ENCODE results near the gene TP53TG5.

The TP53TG5 gene

DNA sequence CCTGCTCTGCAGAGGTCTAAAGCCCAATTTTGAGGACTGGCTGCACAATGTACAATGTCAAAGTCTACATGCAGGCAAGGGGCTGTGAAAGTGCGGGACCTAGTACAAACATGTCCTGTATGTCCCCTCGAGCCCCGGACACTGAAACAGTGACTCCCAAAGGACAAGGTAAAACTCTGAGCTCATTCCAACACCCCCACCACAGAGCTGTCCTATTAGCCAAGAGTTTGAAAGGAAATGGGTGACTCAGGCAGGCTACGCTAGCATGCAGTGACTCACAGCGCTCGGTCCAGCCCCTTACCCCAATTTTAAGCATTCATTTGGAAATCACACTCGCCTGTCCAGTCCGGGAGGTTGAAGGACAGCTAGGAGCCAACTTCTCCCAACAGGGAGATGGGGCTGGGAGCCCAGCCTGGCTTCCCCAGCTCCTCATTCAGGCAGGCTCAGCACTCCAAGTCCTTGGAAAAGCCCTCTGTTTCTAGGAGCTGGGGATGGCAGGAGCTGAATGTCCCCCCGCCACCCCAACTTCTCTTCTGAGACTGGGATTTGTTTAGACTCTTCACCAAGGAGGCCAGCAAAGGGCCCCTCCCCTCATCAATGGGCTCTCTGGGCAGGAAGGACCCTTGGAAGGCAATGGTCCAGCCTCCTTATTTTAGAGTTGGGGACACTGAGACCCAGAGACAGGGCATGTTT, 33.8 kb downstream of the TP53TG5 start:
- no peak for DNase-seq

DNA sequence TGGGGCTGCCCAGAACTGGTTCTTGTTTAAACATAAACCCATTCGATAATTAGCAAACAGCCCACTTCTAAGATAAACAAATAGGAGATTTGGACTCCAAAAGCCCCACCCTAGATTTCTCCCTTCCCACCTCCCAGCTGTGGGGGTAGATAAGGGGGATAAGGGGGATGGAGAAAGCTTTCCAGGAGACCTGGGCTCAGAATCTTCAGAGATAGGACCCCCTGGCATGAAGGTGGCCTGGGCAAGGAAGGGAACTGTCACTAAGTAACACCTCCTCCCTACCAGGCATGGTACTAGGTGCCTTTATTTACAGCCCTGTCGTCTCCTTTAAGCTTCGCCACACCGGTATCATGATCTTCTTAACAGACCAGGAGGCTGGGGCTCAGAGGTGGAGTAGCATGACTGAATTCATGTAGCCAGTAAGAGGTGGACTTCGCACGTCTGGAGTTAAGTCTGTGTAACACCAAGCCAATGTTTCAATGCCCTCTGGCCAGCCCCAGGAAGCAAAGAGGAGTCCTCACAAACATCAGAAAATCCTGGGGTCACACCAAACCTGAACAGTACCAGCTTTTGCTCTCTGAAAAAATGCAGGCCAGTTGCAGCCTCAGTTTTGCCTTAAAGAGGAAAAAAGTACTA, 34.5 kb downstream of the TP53TG5 start:
- DNase-seq = no peak

DNA sequence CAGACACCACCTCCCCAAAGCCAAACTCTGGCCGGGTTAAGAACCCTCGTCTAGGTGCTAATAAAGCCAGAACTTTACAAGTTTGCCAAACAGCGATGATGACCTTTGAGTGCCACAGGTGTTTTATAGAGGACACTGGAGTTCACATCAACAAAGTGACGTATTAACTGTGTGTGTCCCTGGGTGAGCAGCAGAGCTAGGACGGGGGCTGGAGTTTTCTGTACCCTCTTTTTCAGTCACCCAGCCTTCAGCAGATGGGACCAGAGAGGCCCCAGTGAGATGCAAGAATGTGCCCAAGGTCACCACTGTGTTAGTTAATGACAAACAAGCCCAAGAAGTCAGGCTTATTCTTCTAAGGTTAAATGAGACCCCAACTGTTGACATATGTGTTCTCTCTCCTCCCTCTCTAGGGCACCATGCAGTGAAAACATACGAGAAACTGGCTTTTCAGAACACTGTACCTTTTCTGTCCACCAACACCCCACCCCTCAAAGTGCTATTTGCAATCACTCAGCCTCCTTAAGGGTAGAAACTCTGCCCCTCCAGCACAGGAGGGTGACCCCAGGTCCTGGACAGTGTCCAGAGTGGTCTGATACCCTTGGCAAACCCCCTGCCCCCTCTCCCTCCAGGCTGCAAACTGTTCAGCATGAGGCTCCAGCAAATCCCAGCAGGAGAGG, 35.1 kb downstream of the TP53TG5 start:
- DNase-seq = no peak

DNA sequence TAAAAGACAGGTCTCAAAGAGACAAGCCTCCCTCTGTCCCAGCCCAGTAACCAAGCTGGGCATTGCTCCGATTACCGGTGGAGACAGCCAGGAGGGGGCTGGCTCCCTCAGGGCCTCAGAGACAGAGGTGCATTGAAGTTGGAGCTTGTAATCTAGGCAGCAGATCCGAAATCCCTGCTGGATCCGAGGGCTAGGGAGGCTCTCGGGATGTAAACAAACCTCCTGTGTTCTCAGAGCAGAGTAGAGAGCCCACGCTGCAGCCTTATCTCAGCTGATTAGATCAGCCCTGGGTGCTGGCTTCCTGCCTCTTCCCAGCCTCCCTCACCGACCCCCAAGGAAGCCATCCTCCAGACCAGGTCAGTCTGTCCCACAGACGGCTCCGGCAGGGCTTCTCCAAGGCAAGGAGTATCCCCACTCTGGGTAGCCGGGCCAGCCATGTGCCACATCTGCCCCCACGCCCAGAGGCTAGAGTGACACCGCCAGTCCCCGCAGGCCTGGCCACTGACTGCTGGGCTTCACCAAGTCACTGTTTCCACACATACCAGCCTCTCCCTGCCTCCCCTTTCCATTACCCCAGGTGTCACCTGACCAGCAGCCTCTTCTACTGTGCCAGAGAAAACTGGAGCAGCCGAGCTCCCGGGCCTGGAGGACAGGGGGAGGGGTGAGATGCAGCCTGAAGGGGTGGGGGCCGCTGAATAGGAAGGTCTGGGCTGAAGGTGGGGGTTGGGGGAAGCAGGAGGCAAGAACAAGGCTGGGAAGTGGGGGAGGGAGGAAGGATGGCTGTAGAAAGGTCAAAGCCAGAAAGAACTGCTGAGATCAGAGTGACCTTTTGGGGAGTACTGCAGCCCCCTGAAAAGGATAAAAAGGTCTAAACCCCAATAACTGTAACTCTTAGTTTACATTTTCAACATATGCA, 35.9 kb downstream of the TP53TG5 start:
- DNase-seq = no peak

DNA sequence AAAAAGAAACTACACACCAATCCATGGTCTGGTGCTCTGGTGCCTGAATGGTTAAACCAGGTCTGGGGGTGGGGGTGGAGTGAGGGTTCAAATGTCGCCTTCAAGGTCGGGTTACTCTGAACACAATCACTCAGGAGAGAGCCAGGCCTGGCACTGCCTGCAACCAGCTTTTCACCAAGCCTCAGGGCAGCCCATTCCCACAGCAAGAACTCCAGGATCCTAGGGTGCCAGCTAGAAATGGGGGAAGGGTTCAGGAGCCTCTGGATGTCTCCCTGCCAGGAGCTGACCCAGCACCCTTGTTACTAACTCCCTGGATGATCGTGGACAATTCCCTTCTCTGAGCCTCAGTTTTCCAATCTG, 36.6 kb downstream of the TP53TG5 start:
- no peak for DNase-seq

DNA sequence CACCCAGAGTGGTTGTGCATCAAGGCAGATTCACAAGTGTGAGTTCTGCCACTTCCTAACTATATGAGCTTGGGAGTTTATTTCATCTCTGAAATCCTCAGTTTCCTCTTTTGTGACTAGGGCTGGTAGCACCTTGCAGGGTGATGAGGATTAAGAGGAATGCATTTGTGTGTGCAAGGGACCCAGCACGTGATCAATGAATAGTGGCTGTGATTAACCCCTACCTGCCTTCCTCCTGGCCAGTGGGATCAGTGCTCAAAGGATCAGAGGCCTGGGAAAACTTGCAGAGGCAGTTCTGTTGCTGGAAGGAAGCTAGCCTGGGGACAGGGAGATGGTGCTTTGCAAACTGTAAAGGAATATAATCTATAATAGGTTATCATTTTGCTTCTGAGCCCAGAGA, 37.2 kb downstream of the TP53TG5 start:
- no peak for DNase-seq

DNA sequence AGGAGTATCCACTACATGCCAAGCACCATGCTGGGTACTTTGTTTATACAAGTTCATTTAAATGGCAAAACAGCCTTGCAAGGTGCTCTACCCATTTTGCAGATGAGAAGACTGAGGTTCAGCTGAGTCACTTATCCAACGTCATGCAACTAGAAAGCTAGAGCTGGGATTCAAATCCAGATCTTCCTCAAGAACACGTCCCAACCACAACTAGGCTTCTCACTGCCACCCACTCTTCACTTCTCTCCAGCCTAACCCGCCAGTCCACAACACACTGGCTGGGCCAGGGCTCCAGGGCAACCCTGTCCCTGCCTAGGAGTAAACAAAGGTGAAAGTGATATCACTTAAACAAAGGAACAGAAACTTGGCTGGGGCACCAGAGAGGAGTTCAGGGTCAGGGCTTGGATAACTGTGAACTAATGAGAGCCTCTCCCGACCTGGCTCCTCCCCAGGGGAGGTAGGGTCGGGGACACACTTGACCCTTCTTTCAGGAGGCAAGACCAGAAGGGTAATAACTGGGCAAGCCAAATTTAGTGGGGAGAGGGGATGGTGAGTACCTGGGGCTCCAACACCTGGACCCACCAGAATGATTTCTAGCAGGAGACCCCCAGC, 37.8 kb downstream of the TP53TG5 start:
- DNase-seq = no peak

DNA sequence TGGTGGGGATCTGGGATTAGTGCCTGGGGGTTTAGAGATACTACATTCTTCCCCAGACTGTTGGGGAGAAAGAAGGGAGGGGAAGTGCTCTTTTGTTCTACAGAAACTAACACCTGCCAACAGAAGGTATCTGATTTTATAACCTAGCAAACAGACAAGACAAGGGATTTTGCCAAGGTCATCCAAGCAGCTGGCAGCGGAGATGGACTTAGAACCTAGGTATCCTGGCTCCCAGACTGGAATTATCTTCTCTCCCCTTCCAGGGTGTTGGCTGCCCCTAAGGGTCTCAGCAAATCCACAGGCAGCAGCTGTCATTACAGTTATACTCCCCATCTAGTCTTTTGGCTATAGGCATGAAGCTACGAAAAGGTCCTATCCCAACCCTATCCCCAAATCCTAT, 38.3 kb downstream of the TP53TG5 start:
- DNase-seq = no peak

DNA sequence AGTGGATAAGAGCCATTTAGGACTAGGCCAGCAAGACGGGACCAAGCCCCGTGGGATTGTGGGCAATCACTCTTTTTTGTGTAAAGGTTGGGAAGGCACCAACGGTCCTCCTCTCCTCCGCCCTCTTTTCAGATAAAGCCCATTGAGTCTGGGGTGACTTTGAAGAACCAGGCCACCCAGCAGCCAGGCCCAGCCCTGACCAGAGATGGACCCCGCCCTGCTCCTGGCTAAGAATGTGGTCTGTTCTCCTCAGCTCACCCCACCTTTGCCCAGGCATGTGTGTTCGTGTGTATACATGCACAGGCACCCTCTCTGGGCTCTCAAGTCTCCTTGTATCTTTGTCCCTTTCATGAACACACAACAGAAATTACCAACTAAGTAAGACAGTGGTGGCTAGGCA, 39.0 kb downstream of the TP53TG5 start:
- no peak for DNase-seq

DNA sequence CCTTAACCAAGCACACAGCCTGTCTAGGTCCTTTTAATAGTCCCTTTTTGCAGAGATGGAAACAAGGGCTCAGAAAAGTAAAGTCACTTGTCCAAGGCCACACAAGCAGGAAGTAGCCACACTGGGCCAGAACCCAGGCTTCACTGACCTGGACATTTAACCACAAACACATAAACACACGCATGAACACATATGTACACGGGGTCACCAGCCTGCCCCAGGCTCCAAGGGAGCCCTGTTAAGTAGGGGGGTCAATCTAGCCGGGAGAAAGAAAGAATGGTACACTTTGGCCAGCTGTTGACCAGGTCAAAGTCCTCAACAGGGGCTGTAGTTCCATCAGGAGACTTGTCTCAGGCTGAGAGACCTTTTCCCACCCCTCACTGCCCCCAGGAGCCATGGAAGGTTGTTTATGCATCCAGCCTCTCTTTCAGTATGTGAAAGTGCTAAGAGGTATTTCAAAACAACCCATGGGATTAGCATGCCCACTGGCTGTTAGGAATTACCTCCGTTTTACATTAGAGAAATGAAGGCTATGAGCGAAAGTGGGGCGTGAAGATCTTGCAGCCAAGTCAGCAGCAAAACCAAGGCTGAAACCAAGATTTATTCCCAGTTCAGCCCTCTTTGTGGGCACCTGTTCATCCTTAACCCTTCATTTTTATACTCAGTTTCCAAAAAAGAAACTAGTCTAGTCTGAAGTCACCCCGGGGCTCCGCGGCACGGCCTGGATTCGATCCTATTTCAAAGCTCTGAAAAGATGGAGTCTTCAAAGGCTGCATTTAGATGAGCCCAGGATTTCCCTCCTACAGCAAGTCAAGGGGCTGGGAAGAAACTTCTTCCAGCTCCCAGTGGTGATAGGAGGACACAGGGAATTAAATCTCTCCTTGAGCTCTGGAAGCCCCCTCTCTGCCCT, 39.7 kb downstream of the TP53TG5 start:
- DNase-seq = no peak

DNA sequence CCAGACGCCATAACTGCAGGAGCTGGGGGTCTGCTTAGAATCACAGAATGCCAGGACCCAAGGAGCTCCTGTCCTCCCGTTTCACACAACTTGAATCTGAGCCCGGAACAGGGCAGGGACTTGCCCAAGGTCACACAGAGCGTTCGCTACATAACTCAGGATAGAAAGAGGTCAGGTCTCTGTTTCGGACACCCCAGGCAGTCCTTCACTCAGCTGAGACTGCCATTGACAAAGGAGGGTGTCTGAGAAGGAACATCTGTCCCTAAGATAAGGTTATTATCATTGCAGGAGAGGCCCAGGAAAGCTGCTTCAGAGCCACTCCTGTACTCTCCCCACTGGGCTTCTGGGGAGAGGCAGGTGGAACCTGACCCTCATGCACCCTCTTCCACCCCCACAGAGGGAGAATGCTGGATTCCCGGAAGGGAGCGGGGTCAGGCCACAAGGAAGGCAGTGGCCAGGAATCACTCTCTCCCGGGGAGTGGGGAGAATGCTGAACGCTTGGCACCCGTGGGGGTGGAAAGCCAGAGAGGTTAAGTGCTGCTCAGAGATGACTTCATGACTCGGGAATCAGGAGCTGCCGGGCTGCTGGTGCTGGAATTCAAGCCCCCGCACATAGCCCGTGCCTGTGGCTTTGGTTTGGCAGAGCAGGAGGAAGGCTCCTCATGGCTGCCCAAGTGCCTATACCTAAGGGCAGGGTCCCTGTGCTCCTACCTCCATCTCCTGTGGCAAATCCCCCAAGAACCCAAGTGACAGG, 40.6 kb downstream of the TP53TG5 start:
- DNase-seq = no peak

DNA sequence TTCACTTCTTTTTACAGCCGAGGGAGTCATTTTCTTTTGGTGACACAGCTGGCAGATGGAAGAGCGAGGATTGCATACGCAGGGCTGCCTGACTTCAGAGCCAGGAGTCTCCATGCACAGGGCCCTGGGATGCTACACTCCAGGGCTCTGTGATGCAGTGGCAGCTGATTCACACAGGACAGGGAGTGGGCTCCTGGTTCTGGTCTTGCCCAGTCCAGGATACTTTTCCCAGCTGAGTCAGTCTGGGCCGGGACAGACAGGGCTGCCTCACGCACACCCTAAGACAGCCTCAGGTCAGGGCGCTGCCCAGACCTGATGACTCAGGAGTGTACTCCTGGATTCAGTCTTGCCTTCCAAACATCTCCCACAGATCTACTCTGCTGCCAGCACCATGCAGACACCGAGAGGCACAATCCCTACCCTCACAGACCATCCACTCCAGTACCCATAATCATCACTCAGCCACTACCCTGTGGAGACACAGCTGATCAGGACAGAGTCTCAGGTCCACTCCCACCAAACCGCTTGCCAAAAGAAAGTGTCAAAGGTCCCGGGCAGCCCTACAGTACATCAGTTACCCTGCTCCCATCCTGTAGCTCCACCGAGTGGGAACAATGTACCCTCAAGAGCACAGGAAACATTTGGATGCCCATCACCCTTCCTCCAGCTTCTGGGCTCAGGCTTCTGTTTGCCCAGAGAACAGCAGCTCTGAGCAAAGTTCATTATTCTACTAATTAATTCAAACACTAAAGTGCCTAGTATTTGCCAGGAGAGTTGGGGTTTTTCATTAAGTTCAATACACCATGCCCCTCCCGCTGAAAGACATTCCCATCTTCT, 41.4 kb downstream of the TP53TG5 start:
- no peak for DNase-seq

DNA sequence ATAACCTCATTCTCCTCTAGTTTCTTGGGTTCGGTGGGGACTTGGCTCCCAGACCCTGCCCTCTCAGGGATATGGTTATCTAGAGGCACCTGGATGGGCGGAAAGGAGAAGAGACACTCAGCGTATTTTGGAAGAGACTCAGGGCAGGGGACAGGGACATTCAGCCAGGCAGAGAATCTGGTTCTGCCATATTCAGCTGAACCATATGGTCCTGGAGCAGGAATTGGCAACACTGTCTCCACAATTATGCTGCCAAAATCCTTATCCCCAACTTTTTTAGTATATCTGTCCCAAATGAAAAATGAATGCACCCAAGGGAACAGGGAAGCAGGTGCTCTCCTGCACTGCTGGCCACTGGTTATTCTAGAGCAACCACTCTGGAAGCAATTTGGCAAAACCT, 47.6 kb downstream of the TP53TG5 start:
- no peak for DNase-seq

DNA sequence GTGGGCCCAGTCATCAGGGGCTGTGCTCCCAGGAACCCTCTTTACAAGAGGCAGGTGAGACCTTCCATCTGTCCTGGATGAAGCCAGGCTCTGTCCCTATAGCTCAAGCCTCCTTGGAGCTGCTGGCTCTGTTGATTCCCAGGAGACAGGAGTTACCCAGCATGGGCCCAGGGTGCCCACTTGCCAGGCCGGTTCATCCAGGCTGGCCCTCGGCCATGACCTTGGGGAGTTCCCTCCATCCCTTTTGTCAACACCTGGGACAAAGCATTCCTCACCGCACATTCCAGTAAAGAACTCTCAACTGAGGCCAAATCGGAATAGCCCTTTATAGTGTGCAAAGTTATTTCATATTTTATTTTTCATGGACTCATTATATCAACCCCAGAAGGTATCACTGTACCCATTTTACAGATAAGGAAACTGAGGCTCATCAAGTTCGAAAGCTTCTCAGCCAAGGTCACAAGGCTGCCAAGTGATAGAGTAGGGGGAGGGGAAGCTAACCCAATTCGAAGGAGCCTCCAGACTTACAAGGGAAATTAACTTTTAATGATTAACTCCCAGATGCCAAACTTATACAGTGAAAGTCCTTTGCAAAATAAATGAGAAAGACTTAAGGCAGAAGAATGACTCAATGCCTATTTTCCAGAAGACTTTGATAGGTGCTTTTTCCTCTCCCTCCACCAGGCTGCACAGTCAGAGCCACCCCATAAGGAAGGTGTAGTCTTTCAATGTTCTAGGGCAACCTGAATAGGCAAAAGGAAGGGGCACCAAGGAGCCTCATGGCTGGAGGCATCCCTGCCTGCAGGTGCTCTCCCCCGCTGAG, 48.4 kb downstream of the TP53TG5 start:
- DNase-seq = no peak

DNA sequence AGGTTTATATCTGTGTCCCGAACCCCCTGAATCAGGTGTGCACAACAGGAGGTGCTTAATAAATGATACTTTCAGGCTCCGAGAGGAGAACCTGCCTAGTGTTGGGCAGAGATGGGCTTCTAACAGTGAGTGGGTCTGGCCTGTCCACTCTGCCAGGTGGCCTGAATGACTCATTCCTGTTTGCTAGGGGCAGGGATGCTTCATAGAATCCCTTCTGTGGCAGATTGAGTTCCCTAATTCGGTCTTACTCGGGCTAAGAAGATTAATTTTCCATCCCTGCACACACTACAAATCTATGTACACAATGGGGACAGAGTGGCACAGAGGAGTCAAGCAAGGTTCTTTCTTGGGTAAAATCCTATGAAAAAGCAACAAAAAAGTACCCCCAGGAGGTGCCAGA, 49.7 kb downstream of the TP53TG5 start:
- DNase-seq = no peak

DNA sequence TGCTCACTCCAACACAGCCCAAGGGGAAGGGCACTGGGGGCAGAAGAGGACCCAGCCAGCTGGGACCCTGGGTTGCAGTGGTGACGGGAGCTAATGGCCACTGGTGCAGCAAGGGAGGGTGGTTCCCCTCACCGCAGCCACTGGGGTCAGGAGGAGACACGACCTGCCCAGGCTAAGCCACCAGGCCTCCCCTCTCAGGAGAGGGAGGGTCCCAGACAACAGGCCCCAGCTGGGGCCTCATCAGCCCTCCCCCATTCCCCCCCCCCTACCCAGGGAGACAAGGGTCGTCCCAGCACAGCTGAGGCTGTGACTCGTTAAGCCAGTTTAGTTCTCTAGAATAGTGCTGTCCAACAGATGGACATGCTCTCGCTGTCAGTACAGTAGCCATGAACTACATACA, 52.8 kb downstream of the TP53TG5 start:
- DNase-seq = no peak

DNA sequence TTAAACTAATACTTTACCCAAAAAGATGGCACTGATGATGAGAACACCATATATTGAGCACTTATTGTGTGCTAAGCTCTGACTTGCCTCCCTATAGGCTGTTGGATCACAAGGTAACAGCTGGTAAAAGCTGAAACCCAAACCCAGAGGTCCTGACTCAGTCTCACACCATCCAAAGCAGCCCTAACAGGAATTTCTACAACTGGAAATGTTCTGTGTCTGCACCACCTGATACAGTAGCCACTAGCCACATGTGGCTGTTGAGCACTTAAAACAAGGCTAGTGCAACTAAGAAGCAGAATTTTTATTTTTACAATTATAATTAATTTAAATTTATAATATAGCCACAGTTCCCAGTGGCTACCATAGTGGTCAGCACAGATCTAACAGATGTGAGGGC, 54.4 kb downstream of the TP53TG5 start:
- no peak for DNase-seq

DNA sequence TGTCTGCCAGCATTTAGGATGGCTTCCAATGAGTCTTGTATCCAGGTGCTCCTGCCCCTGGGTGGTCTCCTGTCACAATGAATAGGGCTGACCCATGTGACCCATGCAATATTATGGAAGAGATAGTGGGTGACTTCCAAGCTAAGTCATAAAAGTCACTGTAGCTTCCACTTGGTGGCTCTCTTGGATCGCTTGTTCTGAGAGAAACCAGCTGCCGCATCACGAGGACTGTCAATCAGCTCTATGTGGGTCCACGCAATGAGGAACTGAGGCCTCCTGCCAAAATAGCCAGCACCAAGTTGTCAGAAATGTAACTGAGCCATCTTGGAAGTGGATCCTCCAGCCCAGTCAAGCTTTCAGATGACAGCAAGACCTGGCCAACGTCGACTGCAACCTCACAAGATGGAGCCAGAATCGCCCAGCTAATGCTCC, 55.2 kb downstream of the TP53TG5 start:
- no peak for DNase-seq

Measured in activated naive CD4-positive, alpha-beta T cell treated with Interleukin-2 at 50 U/mL for 16 hours (primary cell).